Vagina (tissue), 2 donors: Measurements from ENCODE around the gene CCNF. TPM values are rescaled to one million over a fixed set of nuclear protein-coding genes. Genes with fewer than 3 reads are reported as not detected.
A peak's percentile ranks its signal among the peaks of the same experiment; 100 is the strongest.

ENCODE experiments used
- DNase-seq, 2 donors: peaks; one replicate each; pipeline ENCODE4 v3.0.0-alpha.2; 2017; ENCODE audit errors: extremely low spot score in 2 of 2
- H3K27ac ChIP-seq: fragments of 200-600 bp; sonication (generic); one replicate; pipeline ENCODE4 v1.5.1; 2019
- H3K27me3 ChIP-seq: fragments of 200-600 bp; sonication (generic); one replicate; pipeline ENCODE4 v1.5.1; 2019
- H3K36me3 ChIP-seq, 2 donors: fragments of 200-600 bp; sonication (generic); one replicate each; pipeline ENCODE4 v1.5.1; 2017 to 2019
- H3K4me1 ChIP-seq: fragments of 200-600 bp; sonication (generic); one replicate; pipeline ENCODE4 v1.5.1; 2019
- H3K4me3 ChIP-seq, 2 donors: fragments of 200-600 bp; sonication (generic); 1 replicate in 1 of 2; 2 replicates in 1 of 2; pipeline ENCODE4 v1.5.1; 2016 to 2019
- H3K9me3 ChIP-seq: fragments of 200-600 bp; sonication (generic); one replicate; pipeline ENCODE4 v1.5.1; 2019
- CTCF ChIP-seq, 3 experiments: fragments of 450-650 bp in 2 of 3; fragments of 200-600 bp in 1 of 3; sonication (generic) in 1 of 3; IDR thresholded peaks; one replicate each; pipeline ENCODE4 v1.5.1; 2017 to 2019; ENCODE audit warnings: antibody characterized with exemption in 3 of 3, mild to moderate bottlenecking in 2 of 3, moderate library complexity in 2 of 3
- POLR2A ChIP-seq, 2 donors: fragments of 450-650 bp; IDR thresholded peaks; one replicate each; pipeline ENCODE4 v1.6.1; 2017; ENCODE audit warnings: antibody characterized with exemption in 2 of 2, mild to moderate bottlenecking in 2 of 2, moderate library complexity in 2 of 2
- POLR2AphosphoS5 ChIP-seq, 2 donors: sonication (generic); formaldehyde crosslinking; IDR thresholded peaks; one replicate each; pipeline ENCODE4 v1.9.0; 2017; ENCODE audit warnings: antibody characterized with exemption in 2 of 2, mild to moderate bottlenecking in 2 of 2, low read depth in 1 of 2; ENCODE audit not compliant: insufficient read depth in 1 of 2
- intact Hi-C: fragments of 100-400 bp; cut with DNase I; formaldehyde crosslinking; loops from one replicate; pipeline ENCODE4 v1.15.1; 2023
- total RNA-seq: library from RNA; depleted of rRNA; stranded (reverse); fragments of >200 nt; gene quantifications from one replicate; pipeline ENCODE4 v1.2.3, GENCODE V29; 2016

The CCNF gene
- total RNA-seq, 1 donor from 2014 or later = 2.5 TPM

- Histone ChIP-seq H3K9me3 (no peaks in the 10 kb centered on the region), H3K27me3 (no peaks in the 10 kb centered on the region), H3K27ac (peak overlapping the region; percentile 80), H3K4me1 (peaks cover 42% of the 10 kb centered on the region), H3K36me3 (no peaks in the 10 kb centered on the region), H3K4me3 (peak overlapping the region; percentile 47 to 57)
- DNase-seq = no peak
- TF ChIP-seq POLR2AphosphoS5 (IDR thresholded peaks at IDR 0.05; ENCODE audit: insufficient read depth in 1 of 2, low read depth in 1 of 2) = no peak
- TF ChIP-seq POLR2A (IDR thresholded peaks at IDR 0.05) = no peak
- TF ChIP-seq CTCF (IDR thresholded peaks at IDR 0.05) = no peak
- intact Hi-C loops = no loop called here
Measured at GRCh38 chr16:2466667-2467527, 37.6 kb downstream of the CCNF start.

DNA sequence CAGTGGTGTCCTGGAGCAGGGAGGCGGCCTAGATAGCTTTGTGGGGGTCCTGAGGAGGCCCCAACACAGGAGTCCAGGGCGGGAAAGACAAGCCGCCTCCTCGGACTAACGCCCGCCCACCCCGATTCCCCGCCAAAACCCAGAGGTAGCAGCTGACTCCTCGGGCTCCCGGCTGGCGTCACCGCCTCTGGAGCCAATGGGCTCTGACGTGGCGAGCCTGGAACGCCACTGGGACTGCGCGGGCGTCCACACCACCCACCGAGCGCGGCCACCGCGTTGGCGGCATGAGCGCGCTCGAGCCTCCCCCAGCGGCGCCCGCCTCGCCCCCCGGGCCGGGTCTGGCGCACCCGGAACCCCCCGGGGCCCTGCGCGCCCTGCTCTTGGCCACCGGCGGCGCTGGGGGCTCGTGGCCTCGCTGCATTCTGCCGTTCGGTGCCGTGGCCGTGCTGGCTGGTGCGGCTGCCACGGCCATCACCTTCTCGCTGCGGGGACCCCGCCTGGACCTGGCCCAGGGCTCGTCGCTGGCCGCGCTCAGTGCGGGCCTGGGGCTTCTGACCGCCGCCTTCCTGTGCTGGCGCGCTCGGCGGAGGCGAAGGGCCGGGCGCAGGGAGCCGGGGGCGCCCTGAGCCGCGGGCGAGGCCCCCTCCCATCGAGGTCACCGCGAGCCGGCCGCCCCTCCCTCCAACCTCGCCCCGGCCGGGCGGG lies 38.4 kb downstream of the CCNF start:
- no peaks in the 10 kb centered on the region for H3K36me3 ChIP-seq
- peaks cover 45% of the 10 kb centered on the region for H3K4me1 ChIP-seq
- intact Hi-C loops = no loop called here
- H3K4me3 ChIP-seq = peak overlapping the region; percentile 47 to 57
- H3K27me3 ChIP-seq = no peaks in the 10 kb centered on the region
- H3K27ac ChIP-seq = peak overlapping the region; percentile 80
- H3K9me3 ChIP-seq = no peaks in the 10 kb centered on the region
- DNase-seq = no peak
- TF ChIP-seq CTCF (IDR thresholded peaks at IDR 0.05) (no peak), POLR2AphosphoS5 (IDR thresholded peaks at IDR 0.05; ENCODE audit: insufficient read depth in 1 of 2, low read depth in 1 of 2) (peak in 1 of 2 donors; percentile 43), POLR2A (IDR thresholded peaks at IDR 0.05) (peak in 1 of 2 donors; percentile 28)

- intact Hi-C loops = no loop called here
- Histone ChIP-seq H3K27ac (peak overlapping the region; percentile 80), H3K4me1 (peaks cover 50% of the 10 kb centered on the region), H3K27me3 (peaks cover 4% of the 10 kb centered on the region), H3K9me3 (no peaks in the 10 kb centered on the region), H3K4me3 (peak overlapping the region; percentile 47 to 57), H3K36me3 (no peaks in the 10 kb centered on the region)
- no peak for DNase-seq
- TF ChIP-seq POLR2A (IDR thresholded peaks at IDR 0.05) = no peak
- no peak for TF ChIP-seq CTCF (IDR thresholded peaks at IDR 0.05)
- no peak for TF ChIP-seq POLR2AphosphoS5 (IDR thresholded peaks at IDR 0.05; ENCODE audit: insufficient read depth in 1 of 2, low read depth in 1 of 2)
Measured at GRCh38 chr16:2468233-2468724, 39.0 kb downstream of the CCNF start.

GRCh38 chr16:2468725-2469398 lies 39.6 kb downstream of the CCNF start:
- Histone ChIP-seq H3K4me3 (peak overlapping the region; percentile 47 to 57), H3K4me1 (peaks cover 54% of the 10 kb centered on the region), H3K27me3 (peaks cover 4% of the 10 kb centered on the region), H3K9me3 (no peaks in the 10 kb centered on the region), H3K27ac (peak overlapping the region; percentile 80), H3K36me3 (no peaks in the 10 kb centered on the region)
- no peak for TF ChIP-seq POLR2A (IDR thresholded peaks at IDR 0.05)
- no peak for TF ChIP-seq POLR2AphosphoS5 (IDR thresholded peaks at IDR 0.05; ENCODE audit: insufficient read depth in 1 of 2, low read depth in 1 of 2)
- TF ChIP-seq CTCF (IDR thresholded peaks at IDR 0.05) = no peak
- DNase-seq = no peak
- intact Hi-C loops = no loop called here
